GM11168 (cell line): Measurements from ENCODE around the gene GRIA1.

Source experiments
- in situ Hi-C: fragments of 300-500 bp; cut with MboI; formaldehyde crosslinking; loops from one replicate; pipeline ENCODE4 v1.12.0; 2022; ENCODE audit warnings: low sequenced_read_pairs; ENCODE audit not compliant: unreplicated experiment

Gene GRIA1

DNA sequence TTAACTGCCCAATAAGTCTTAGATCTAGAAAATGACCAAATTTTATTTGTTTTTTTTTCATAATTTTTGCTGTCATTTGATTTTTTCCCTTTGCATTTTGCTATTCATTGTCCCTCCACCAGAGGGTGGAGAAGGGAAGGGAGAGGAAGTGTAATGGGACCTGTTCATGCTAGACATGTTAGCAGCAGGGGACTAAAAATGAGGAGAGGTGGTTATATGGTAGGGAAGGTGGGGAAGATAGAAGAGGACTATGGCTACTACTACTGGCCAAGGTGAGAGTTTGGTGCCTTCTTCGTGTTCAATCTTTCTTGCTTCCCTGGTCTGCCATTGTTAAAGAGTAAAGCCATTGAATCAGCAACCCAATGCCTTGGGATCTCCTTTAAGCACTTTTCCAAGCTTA lies 6.4 kb downstream of the GRIA1 start:
- in situ Hi-C loops = no loop called here

DNA sequence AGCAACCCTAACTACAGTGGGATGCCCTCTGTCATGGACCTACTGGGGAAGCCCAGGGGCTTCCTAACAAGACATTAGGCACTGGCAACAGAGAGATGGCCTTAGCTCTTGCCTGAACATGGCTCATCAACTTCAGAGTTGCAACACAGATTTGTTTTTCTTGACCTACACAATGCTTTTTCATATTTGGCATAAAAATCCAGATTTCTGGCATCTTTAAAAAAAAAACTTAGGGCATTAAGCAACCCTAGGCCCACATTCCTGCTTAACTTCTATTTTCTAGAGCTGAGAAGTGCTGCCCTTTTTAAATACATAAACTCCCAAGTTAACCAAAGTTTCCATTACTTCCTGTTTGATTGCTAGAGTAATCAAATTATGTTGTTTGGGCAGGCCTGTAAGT lies 8.0 kb downstream of the GRIA1 start:
- in situ Hi-C loops = no loop called here

DNA sequence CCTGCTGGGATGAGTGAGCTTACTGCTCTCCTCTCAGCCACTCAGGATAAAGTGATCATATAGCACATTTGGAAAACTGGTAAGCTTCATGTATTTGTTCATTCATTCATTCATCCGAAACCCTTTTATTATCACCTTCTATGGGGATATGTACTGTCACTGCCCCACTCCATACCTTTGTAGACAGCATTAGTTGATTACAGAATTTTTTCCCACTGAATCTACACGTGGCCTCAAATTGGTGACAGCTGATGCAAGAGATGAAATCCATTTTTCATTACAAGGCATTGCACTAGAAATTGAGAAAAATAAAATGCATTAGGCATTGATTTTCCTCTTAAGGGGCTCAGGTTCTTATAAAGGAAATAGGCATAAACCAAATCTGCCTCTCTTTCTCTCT lies 9.7 kb downstream of the GRIA1 start:
- in situ Hi-C loops = loop anchor here (25.0 kb wide), 1 partner anchor 462 kb away; no protein-coding TSS in a partner anchor

DNA sequence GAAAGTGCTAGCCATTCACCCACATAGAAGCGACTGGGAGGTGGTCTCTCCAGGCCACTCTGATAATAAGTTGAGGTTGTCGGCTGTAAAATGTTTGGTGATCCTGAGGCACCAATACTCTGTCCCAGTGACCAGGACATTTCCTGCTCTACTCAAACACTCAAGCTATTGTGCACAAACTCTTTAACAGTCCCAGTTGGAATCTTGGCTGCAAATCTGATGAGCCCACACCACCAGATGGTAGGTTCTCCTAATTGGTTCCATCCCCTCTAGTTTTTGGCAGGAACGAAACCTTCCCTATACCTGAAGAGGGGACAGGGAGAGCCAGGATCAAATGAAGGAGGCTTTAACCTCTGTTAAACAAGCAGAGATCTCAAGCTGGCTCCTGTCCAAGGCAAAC lies 14.3 kb downstream of the GRIA1 start:
- in situ Hi-C loops = loop anchor here (25.0 kb wide), 1 partner anchor 458 kb away; no protein-coding TSS in a partner anchor

DNA sequence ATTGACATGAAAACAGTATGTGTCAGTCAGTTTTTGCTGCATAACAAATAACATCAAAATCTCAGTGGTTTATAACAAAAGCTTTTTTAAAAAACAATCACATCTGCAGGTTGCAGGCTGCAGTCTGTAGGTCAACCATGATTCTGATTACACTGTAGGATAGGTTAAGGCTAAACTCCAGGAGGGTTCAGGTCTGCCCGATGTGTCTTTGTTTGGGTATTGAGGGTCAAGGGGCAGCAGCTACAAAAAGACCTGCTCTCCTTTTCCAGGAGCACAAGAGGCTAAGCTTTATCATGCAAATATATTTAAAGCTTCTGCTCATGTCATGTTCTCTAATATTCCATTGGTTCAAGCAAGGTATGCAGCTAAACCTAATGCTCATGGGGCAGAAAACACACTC lies 18.2 kb downstream of the GRIA1 start:
- in situ Hi-C loops = loop anchor here (25.0 kb wide), 1 partner anchor 454 kb away; no protein-coding TSS in a partner anchor

DNA sequence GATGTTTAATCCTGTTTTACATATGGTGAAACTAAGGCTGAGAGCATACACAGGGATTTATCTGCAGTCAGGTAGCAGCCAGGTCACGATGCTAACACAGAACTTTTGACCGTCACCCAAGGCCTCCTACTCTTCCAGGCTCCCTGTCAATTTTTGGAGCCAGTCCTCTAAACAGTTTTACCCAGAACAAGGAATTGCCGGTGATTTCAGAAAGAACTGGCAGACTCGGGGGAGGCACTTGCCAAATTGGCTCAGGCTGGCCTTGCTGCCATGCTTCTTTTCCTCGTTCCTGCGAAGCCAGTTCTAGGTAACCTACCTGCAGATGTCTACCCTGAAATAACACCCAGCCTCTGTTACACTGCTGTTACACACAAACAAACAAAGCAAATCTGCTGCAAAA lies 21.2 kb downstream of the GRIA1 start:
- in situ Hi-C loops = loop anchor here (25.0 kb wide), 1 partner anchor 451 kb away; no protein-coding TSS in a partner anchor

DNA sequence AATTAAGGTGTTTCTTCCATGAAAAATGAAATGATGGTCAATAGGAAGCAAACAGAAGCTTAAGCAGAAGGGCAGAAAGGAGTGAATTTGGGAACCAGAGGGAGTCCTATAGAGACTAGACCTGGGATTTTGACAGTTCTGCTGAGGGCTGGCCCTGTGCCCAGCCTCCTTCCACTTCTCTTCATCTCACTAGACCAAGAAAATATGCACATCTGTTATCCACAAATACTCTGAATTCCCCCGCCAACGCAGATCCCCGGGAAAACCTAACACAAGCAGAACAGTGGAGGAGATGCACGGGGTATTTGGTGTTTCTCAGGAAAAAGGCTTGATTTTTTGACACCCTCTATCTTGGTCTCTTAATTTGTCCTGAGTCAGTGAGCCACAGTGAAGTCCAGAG lies 22.7 kb downstream of the GRIA1 start:
- in situ Hi-C loops = loop anchor here (25.0 kb wide), 1 partner anchor 449 kb away; no protein-coding TSS in a partner anchor

DNA sequence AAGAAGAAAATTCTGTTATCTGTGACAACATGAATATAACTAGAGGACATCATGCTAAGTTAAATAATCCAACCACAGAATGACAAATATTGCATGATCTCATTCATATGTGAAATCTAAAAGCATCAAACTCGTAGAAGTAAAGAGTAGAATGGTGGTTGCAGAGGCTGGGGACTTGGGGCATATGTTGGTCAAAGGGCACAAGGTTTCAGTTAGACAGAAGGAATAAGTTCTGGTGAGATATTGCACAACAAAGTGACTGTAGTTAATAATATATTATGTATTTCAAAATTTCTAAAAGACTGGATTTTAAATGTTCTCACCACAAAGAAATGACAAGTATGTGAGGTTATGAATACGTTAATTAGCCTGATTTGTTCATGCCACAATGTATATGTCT lies 24.8 kb downstream of the GRIA1 start:
- in situ Hi-C loops = loop anchor here (25.0 kb wide), 1 partner anchor 447 kb away; no protein-coding TSS in a partner anchor

DNA sequence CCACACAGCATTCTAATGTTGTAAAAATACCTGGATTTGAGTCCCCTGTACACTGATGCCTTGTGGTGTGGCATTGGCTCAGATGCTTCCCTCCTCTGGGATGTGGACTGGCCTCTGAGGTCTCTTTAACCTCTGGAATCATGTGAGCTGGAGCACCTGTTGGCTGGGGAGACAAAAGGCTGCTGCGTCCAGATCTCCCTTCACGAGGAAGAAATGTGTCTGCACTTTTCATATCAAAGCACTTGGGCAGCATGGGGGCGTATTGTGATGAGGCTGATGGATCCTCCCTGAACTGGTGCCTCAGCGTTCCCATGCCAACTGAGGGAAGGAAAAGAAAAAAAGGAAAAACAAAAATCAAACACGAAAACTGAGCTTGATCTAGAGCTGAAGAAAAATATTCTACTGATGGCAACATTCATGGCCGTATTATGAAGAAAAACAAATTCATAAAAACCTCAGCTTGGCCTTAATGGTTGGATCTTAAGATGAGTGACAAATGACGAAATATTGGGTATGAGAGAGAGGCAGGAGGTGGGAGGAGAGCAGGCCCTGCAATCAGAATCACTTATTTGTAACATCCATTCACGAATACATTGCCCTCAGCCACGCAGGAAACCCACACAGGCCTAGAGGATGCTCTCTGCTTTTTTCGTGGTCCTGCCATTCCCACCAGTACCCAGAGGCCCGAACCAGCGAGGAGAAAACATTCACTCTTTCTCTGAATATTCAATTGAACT lies 26.2 kb downstream of the GRIA1 start:
- in situ Hi-C loops = loop anchor here (25.0 kb wide), 1 partner anchor 446 kb away; no protein-coding TSS in a partner anchor

DNA sequence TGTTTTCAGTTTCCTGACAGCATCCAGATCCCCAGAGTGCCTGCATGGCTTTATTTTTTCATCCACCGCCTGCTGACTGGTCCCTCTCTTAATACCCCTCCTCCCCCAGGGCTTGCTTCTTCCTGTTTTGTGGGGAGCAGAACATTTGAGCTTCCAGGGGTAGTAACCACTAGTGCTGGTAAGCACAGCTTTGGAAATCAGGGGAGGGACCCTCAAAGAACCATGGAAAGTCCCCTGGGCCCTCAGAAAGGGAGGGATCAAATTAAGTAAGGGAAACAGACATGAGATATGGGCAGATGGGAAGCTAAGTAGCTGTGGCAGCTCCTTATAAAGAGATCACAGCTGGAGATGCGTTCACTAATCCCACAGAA lies 26.8 kb downstream of the GRIA1 start:
- in situ Hi-C loops = loop anchor here (25.0 kb wide), 1 partner anchor 445 kb away; no protein-coding TSS in a partner anchor

DNA sequence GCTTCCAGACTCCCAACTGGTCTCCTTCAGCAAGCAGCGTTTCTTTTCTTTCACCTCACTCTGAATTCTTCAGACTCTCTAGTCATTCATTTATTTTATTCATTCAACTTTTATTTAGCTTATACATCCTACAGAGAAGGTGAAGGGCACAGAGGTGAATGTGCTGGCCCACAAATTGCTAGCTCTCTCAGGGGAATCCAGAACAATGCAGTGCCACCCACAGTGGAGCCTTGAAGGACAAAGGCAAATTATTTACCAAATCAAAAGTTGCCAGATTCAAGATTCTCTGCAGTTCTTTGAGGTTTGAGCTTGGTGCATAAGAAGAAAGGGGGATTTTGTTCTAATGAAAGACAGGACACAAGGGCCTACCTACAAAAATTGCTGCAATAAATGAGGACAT lies 29.7 kb downstream of the GRIA1 start:
- in situ Hi-C loops = loop anchor here (25.0 kb wide), 1 partner anchor 442 kb away; no protein-coding TSS in a partner anchor

DNA sequence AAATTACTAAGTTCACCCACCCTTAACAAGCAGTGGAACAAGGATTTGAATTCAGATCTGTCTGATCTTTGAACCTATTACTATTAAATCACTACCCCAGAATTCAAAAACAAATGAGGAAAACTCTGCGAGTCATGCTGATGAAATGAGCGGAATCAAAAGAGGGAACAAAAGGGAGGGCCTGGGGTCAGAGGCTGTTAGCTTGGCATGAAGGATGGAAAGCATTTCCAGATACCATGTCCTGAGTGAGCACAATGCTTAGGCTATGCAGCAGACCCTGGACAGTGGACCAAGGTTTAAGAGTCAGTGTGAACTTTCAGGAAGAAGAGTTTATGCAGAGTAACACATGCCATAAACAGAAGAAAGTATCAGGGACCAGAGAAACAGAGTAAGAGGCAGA lies 30.5 kb downstream of the GRIA1 start:
- in situ Hi-C loops = loop anchor here (25.0 kb wide), 1 partner anchor 441 kb away; no protein-coding TSS in a partner anchor

DNA sequence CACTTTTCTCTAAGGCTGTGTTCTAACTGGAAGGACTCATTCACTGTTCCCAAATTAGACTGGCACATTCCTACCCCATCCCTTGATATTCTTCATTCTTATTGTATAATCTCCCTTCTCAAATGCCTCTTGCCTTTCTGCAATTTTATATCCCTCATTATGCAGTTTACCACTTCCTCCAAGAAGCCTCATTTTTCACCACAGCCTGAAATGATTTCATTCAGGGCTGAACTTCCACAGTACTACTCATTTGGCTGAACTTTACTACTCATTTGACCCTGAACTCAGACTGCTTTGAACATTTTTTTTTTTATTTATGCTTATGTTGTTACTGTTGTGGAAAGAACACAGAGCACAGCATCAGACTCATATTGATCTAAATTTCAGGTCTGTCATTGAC lies 32.7 kb downstream of the GRIA1 start:
- in situ Hi-C loops = loop anchor here (25.0 kb wide), 1 partner anchor 439 kb away; no protein-coding TSS in a partner anchor

DNA sequence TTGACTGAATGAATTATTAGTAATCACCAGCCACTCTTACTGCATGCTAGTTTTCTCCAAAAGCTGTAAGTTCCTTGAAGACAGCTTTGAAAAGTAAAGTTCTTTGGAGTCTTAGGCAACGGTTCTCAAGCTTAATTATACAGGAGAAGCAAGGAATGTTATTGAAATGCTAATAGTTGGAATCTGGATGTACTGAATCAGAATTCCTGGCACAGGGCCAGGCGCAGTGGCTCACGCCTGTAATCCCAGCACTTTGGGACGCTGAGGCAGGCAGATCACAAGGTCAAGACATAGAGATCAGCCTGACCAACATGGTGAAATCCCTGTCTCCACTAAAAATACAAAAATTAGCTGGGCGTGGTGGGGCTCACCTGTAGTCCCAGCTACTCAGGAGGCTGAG lies 33.4 kb downstream of the GRIA1 start:
- in situ Hi-C loops = loop anchor here (25.0 kb wide), 1 partner anchor 438 kb away; no protein-coding TSS in a partner anchor

DNA sequence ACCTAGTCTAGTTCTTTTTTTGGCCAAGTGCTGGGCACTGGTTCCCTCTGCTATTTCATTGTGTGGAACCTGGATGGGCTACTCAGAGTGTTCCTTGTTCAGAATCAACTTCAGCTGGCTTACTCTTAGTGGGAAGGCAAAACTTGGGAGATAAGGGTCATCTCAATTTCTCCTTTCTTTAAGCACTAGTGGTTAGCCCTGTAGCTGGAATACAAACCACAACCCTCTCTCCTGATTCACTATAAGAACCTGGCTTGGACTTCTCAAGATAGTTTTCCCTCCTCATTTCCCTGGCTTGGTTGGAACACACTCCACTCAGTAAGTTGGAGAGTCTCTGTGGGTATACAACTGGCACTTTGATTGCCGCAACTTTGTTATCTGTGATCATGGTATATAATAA lies 35.1 kb downstream of the GRIA1 start:
- in situ Hi-C loops = no loop called here

DNA sequence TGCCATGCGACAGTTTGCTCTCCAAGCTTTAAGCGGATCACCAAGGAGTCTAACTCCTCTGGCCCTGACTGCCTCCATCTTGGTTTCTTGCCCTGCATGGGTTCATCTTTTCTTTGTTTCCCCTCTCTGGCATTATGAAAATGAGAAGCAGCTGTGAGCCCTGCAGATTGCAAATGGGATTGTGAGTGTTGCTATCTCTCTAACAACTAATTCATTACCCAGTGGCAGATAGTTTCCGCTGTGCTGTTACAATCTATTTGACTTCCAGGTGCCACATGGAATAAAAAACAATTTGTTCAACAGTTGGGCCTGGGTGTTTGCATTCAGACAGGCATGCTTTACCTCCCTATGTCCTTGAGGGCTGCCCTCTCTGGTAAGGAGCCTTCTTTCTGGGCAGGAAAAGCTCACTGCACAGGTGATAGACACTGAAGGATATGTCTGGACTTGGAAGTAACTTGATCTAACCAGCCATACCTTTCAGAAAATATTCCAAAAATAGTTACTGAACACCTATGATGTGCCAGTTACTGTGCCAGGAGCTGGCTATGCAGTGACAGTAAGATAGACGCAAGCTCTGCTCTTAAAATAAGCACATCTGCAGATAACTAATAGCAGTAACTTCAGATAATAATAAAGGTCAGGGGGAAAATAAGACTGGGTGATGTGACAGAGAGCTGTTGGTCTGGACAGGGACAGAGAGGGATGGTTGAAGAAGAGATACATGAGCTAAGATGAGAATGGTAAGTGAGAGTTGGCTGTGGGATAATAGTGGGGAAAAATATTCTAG lies 40.1 kb downstream of the GRIA1 start:
- in situ Hi-C loops = no loop called here

DNA sequence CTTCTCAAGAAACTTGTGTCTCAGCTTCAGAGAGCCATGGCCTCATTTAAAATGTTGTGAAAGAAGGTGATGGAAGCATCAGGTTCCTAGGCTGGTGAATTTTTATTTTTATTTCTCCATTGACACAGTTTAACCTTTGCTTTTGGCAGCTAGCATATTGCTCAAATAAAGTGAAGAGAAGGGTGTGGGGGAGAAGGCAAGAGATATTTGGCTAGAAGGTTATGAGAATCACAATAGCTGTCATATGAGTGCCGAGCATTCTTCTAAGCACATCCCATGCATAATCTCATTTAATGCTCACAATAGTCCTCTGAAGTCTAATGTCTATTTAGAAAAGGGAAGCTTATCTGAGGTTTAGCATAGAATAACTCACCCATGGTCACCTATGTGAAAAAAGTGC lies 43.1 kb downstream of the GRIA1 start:
- in situ Hi-C loops = no loop called here

DNA sequence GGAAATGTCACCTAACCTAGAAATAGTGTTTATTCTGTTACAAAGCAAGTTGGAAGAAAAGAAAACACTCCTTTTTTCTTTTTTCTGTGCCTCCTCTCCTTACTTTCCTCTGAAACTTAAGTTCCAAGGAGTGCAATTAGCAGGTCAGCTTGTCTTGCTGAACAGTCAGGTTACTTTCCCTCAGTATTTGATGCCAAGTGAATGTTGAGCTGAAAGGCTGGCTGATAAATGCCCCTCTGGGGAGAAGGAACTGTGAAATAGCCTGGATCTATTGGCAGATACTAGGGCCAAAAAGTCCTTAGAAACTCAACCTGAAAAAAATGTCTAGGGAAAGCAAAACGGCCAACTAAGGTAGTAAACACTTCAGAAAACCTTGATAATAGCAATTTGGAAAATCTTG lies 43.6 kb downstream of the GRIA1 start:
- in situ Hi-C loops = no loop called here

DNA sequence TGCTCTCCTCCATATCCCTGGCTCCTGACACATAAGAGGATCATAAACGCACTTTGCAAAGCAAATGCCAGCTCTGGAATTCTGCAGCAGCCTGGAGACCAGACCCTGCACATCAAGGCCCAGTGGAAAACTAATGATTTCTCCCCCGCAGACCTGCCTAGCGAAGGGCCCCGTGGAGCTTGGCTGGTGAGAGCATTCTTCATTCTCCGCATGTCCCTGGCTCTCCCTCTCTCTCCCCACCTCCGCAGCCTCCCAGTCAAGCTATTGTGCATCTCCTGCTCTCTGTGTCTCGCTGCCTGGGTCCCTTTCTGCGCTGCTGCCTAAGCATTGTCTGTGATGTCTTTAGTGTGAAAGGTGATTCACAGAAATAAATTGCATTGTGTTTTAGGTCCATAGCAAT lies 46.7 kb downstream of the GRIA1 start:
- in situ Hi-C loops = no loop called here

DNA sequence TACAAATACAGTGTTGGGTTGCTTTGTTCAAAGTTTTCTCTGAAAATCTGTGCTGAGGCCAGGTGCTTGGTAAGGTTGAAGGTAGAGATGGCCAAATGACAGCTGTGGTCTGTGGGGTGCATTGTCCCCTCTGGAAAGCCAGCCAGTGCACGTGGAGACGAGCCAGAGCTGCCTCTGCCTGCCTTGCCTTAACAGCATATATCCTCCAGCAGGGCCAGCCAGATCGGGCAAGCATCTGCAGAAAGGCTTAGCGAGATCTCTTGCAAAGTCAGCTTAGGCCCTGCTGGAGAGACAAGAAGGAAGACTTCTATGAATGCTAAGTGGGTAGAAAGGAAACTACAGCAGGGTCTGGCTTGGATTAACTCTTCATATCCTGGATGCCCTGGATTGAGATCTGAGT lies 49.5 kb downstream of the GRIA1 start:
- in situ Hi-C loops = no loop called here

DNA sequence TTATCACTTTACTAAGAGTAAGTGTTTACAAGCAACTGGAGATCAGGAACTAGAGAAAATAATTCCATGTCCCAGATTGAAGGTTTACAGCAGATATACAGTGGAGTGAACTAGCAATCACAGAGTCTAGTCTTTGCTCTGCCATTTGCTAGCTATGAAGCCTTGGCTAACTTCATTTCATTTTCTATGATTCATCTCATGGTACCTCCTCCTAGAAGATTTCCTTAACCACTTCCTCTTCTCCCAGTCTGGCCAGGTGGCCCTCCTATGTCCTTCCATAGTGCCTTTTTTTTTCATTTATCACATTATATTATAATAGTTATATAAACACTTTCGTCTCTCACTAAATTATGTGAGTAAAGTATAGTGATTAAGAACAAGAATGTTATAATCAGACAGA lies 52.1 kb downstream of the GRIA1 start:
- in situ Hi-C loops = no loop called here
